A673 (cell line): ENCODE data around the gene STAM. TPM values are rescaled to one million over a fixed set of nuclear protein-coding genes. Genes with fewer than 3 reads are reported as not detected.

Experiments used
- BruUV-seq: library from RNA; stranded (reverse); fragments of 400-500 nt; replicated peaks from 2 replicates; lab custom pipeline; 2021; lab: Mats Ljungman, UMichigan
- CTCF ChIA-PET: fragments of 300-600 bp; sonication (Branson Sonifier 250); formaldehyde crosslinking; loops from one replicate; lab custom pipeline; 2022; ENCODE audit warnings: antibody characterized with exemption; lab: Charles Lee
- POLR2A ChIA-PET: fragments of 300-600 bp; sonication (Branson Sonifier 250); formaldehyde crosslinking; loops from one replicate; lab custom pipeline; 2022; ENCODE audit warnings: antibody characterized with exemption; ENCODE audit not compliant: low non-redundant PET; lab: Charles Lee
- DNase-seq: peaks from one replicate; pipeline ENCODE4 v3.0.0-alpha.2; 2015; ENCODE audit warnings: low spot score
- H3K27ac ChIP-seq: fragments of 200-600 bp; sonication (generic); 2 replicates; pipeline ENCODE4 v1.5.1; 2016; ENCODE audit warnings: mixed run types, low read depth, mild to moderate bottlenecking, mixed read lengths, antibody characterized with exemption, low read length; ENCODE audit not compliant: poor library complexity, severe bottlenecking
- H3K27me3 ChIP-seq: fragments of 200-600 bp; sonication (generic); replicated peaks from 2 replicates; pipeline ENCODE4 v1.6.1; 2017; ENCODE audit warnings: mixed run types, low read depth, mild to moderate bottlenecking, mixed read lengths, antibody characterized with exemption, low read length; ENCODE audit not compliant: insufficient read depth, poor library complexity
- H3K36me3 ChIP-seq: fragments of 200-600 bp; sonication (generic); 2 replicates; pipeline ENCODE4 v1.6.1; 2016; ENCODE audit warnings: mixed run types, mild to moderate bottlenecking, mixed read lengths, antibody characterized with exemption, low read length; ENCODE audit not compliant: insufficient read depth, poor library complexity, severe bottlenecking
- H3K4me1 ChIP-seq: fragments of 200-600 bp; sonication (generic); 2 replicates; pipeline ENCODE4 v1.6.1; 2017; ENCODE audit warnings: mixed run types, mild to moderate bottlenecking, mixed read lengths, antibody characterized with exemption, low read length; ENCODE audit not compliant: insufficient read depth, poor library complexity, severe bottlenecking
- H3K4me3 ChIP-seq: fragments of 200-600 bp; sonication (generic); 2 replicates; pipeline ENCODE4 v1.5.1; 2016; ENCODE audit warnings: low read depth, mixed run types, mild to moderate bottlenecking, mixed read lengths, low read length; ENCODE audit not compliant: poor library complexity, severe bottlenecking
- H3K9me3 ChIP-seq: fragments of 200-600 bp; sonication (generic); 2 replicates; pipeline ENCODE4 v1.6.1; 2016; ENCODE audit warnings: mixed run types, low read depth, mild to moderate bottlenecking, mixed read lengths, antibody characterized with exemption, low read length; ENCODE audit not compliant: poor library complexity, severe bottlenecking
- CTCF ChIP-seq: fragments of 300-800, 200-600 bp; sonication (generic); conservative IDR thresholded peaks from 2 replicates; pipeline ENCODE4 v1.5.1; 2017; ENCODE audit warnings: low read depth, mild to moderate bottlenecking, antibody characterized with exemption, low read length, moderate library complexity, mixed read lengths
- EZH2 ChIP-seq: fragments of 200-600 bp; sonication (generic); IDR thresholded peaks from 2 replicates; pipeline ENCODE4 v1.6.1; 2017; ENCODE audit warnings: borderline replicate concordance, low read depth, mild to moderate bottlenecking, mixed read lengths, antibody characterized with exemption, low read length; ENCODE audit not compliant: poor library complexity, severe bottlenecking
- intact Hi-C: fragments of 100-400 bp; cut with micrococcal nuclease; formaldehyde crosslinking; loops from one replicate; pipeline ENCODE4 v1.10.0; 2022; ENCODE audit not compliant: unreplicated experiment
- total RNA-seq: library from RNA; stranded (reverse); gene quantifications from 2 replicates; pipeline ENCODE4 v1.2.3, GENCODE V29; 2021

The STAM gene
- total RNA-seq, 1 experiment from 2014 or later = 37.4 TPM

GRCh38 chr10:17674566-17674965 lies 30.6 kb downstream of the STAM start:
- POLR2A ChIA-PET = no interaction called here
- no peak overlapping the region for H3K4me3 ChIP-seq
- peaks cover 33% of the 10 kb centered on the region for H3K4me1 ChIP-seq
- no peak for DNase-seq
- no peak for TF ChIP-seq EZH2
- TF ChIP-seq CTCF = no peak
- no peaks in the 10 kb centered on the region for H3K27me3 ChIP-seq
- intact Hi-C loops = no loop called here
- CTCF ChIA-PET = no interaction called here
- no TSS peak for BruUV-seq
- peak overlapping the region; percentile 47 for H3K27ac ChIP-seq
- no peaks in the 10 kb centered on the region for H3K9me3 ChIP-seq
- no peaks in the 10 kb centered on the region for H3K36me3 ChIP-seq

GRCh38 chr10:17675638-17676037 lies 31.7 kb downstream of the STAM start:
- no peaks in the 10 kb centered on the region for H3K9me3 ChIP-seq
- ChIA-PET POLR2A (no interaction called here), CTCF (no interaction called here)
- DNase-seq = peak; percentile 53
- H3K27me3 ChIP-seq = no peaks in the 10 kb centered on the region
- H3K36me3 ChIP-seq = no peaks in the 10 kb centered on the region
- no peak overlapping the region for H3K27ac ChIP-seq
- H3K4me3 ChIP-seq = no peak overlapping the region
- no TSS peak for BruUV-seq
- H3K4me1 ChIP-seq = peaks cover 33% of the 10 kb centered on the region
- peak; percentile 17; the same call in 1 of the 2 replicates for TF ChIP-seq CTCF
- no peak for TF ChIP-seq EZH2
- intact Hi-C loops = no loop called here

GRCh38 chr10:17676919-17677318 lies 33.0 kb downstream of the STAM start:
- intact Hi-C loops = no loop called here
- ChIA-PET POLR2A (interaction anchor here (0.5 kb wide), 1 partner anchor 394 kb away, joined by 10 read pairs; no protein-coding TSS in a partner anchor), CTCF (no interaction called here)
- no peak for TF ChIP-seq EZH2
- TF ChIP-seq CTCF = no peak
- Histone ChIP-seq H3K27me3 (no peaks in the 10 kb centered on the region), H3K27ac (no peak overlapping the region), H3K4me3 (no peak overlapping the region), H3K9me3 (no peaks in the 10 kb centered on the region), H3K36me3 (no peaks in the 10 kb centered on the region), H3K4me1 (peaks cover 30% of the 10 kb centered on the region)
- BruUV-seq = no TSS peak
- DNase-seq = no peak
